ENCODE results near the gene RPL18.

Gene RPL18

GRCh38 chr19:48630296-48631063, 11.5 kb upstream of the RPL18 start:
- Mint-ChIP-seq H3K9me3 (no peaks in the 10 kb centered on the region), H3K4me1 (peaks cover 17% of the 10 kb centered on the region), H3K4me3 (no peak overlapping the region), H3K36me3 (peaks cover 9% of the 10 kb centered on the region), H3K27me3 (no peaks in the 10 kb centered on the region), H3K27ac (no peak overlapping the region)
- DNase-seq (ENCODE audit: low spot score in 2 of 2) (no peak), ATAC-seq (ENCODE audit: low read depth) (no peak)

GRCh38 chr19:48629599-48630295, 10.8 kb upstream of the RPL18 start:
- H3K27me3 Mint-ChIP-seq, result no peaks in the 10 kb centered on the region
- H3K9me3 Mint-ChIP-seq, result no peaks in the 10 kb centered on the region
- no peak overlapping the region for H3K27ac Mint-ChIP-seq
- peaks cover 16% of the 10 kb centered on the region for H3K4me1 Mint-ChIP-seq
- H3K36me3 Mint-ChIP-seq, result peaks cover 9% of the 10 kb centered on the region
- ATAC-seq (ENCODE audit: low read depth) (no peak), DNase-seq (ENCODE audit: low spot score in 2 of 2) (peak in 1 of 2 donors; percentile 17)
- no peak overlapping the region for H3K4me3 Mint-ChIP-seq

DNA sequence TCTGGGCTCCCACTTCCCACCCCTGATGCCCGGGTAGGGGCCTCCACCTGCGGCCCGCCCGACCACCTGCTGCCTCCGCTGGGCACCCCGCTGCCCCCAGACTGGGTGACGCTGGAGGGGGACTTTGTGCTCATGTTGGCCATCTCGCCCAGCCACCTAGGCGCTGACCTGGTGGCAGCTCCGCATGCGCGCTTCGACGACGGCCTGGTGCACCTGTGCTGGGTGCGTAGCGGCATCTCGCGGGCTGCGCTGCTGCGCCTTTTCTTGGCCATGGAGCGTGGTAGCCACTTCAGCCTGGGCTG, 10.3 kb upstream of the RPL18 start:
- DNase-seq (ENCODE audit: low spot score in 2 of 2) (peak in 1 of 2 donors; percentile 12), ATAC-seq (ENCODE audit: low read depth) (no peak)
- Mint-ChIP-seq H3K4me3 (no peak overlapping the region), H3K27me3 (no peaks in the 10 kb centered on the region), H3K36me3 (peaks cover 9% of the 10 kb centered on the region), H3K4me1 (peaks cover 17% of the 10 kb centered on the region), H3K9me3 (no peaks in the 10 kb centered on the region), H3K27ac (no peak overlapping the region)

DNA sequence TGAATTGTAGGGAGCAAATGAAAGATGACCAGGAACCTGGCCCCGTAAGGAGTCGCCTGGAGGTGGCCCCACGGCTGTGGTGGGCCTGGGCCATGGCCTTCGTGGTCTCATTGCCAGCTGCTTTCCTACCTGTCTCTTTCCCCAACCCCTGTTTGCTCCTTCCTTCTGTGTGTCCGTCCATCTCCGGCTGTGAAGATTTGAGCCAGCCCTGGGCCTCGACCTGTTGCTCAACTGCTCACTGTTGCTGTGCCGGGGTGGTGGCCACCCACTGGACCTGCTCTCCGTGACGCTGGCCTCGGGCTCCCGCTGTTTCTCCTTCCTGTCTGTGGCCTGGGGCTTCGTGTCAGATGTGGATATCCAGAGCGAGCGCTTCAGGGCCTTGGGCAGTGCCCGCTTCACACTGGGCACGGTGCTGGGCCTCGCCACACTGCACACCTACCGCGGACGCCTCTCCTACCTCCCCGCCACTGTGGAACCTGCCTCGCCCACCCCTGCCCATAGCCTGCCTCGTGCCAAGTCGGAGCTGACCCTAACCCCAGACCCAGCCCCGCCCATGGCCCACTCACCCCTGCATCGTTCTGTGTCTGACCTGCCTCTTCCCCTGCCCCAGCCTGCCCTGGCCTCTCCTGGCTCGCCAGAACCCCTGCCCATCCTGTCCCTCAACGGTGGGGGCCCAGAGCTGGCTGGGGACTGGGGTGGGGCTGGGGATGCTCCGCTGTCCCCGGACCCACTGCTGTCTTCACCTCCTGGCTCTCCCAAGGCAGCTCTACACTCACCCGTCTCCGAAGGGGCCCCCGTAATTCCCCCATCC, 9.7 kb upstream of the RPL18 start:
- Mint-ChIP-seq H3K9me3 (no peaks in the 10 kb centered on the region), H3K4me3 (no peak overlapping the region), H3K27ac (peak overlapping the region; percentile 78), H3K4me1 (peaks cover 20% of the 10 kb centered on the region), H3K27me3 (no peaks in the 10 kb centered on the region), H3K36me3 (peaks cover 11% of the 10 kb centered on the region)
- DNase-seq (ENCODE audit: low spot score in 2 of 2), result peak in 1 of 2 donors; percentile 17
- no peak for ATAC-seq (ENCODE audit: low read depth)

DNA sequence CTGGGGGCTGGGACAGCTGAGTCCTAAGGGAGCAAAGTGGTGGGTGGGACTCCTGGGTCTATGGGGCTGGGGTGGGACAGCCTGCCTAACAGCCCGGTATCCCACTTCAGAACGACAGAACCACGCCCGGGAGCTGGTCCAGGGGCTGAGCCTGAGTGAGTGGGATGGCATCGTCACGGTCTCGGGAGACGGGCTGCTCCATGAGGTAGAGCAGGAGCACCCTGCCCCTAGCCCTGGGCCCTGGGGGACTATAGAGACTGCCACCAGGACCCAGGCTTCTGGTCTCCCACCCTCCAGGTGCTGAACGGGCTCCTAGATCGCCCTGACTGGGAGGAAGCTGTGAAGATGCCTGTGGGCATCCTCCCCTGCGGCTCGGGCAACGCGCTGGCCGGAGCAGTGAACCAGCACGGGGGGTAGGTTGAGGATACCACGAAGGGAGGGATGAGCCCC, 8.9 kb upstream of the RPL18 start:
- no peaks in the 10 kb centered on the region for H3K9me3 Mint-ChIP-seq
- no peaks in the 10 kb centered on the region for H3K27me3 Mint-ChIP-seq
- peaks cover 23% of the 10 kb centered on the region for H3K4me1 Mint-ChIP-seq
- DNase-seq (ENCODE audit: low spot score in 2 of 2) (no peak), ATAC-seq (ENCODE audit: low read depth) (no peak)
- peaks cover 14% of the 10 kb centered on the region for H3K36me3 Mint-ChIP-seq
- H3K27ac Mint-ChIP-seq, result no peak overlapping the region
- no peak overlapping the region for H3K4me3 Mint-ChIP-seq

DNA sequence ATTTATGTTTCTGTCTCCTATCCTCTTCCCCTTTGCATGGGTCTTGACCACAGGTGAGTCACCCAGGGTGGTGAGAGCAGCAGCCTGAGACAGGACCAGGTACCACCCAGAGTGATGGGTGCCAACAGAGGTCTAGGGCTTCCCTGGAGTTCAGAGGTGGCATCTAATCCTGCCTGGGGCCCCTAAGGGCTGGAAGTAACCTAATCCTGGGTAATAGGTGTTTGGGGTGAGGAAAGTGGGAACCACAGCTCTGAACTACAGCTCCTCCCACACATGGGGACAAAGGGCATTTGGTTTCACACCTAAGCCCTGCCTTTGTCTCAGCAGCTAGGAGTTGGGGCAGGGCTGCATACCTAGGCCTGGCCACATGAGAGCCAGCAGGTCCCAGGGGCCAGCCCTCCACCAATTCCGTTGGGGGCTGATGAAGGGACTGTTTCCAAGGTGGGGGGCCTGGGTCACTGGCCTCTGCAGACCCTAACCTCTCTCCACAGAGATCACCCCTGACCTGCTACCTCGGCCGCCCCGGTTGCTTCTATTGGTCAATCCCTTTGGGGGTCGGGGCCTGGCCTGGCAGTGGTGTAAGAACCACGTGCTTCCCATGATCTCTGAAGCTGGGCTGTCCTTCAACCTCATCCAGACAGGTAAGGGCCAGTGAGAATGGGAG, 8.4 kb upstream of the RPL18 start:
- no peaks in the 10 kb centered on the region for H3K9me3 Mint-ChIP-seq
- no peaks in the 10 kb centered on the region for H3K27me3 Mint-ChIP-seq
- H3K4me1 Mint-ChIP-seq, result peaks cover 25% of the 10 kb centered on the region
- no peak overlapping the region for H3K27ac Mint-ChIP-seq
- peaks cover 16% of the 10 kb centered on the region for H3K36me3 Mint-ChIP-seq
- no peak overlapping the region for H3K4me3 Mint-ChIP-seq
- ATAC-seq (ENCODE audit: low read depth), result no peak
- DNase-seq (ENCODE audit: low spot score in 2 of 2), result peak in 1 of 2 donors; percentile 17

- peaks cover 16% of the 10 kb centered on the region for H3K36me3 Mint-ChIP-seq
- no peaks in the 10 kb centered on the region for H3K9me3 Mint-ChIP-seq
- H3K27me3 Mint-ChIP-seq, result no peaks in the 10 kb centered on the region
- no peak for ATAC-seq (ENCODE audit: low read depth)
- no peak overlapping the region for H3K27ac Mint-ChIP-seq
- no peak overlapping the region for H3K4me3 Mint-ChIP-seq
- DNase-seq (ENCODE audit: low spot score in 2 of 2), result no peak
- peaks cover 26% of the 10 kb centered on the region for H3K4me1 Mint-ChIP-seq
Measured at GRCh38 chr19:48625891-48626327, 6.9 kb upstream of the RPL18 start.

- DNase-seq (ENCODE audit: low spot score in 2 of 2) (peak in 1 of 2 donors; percentile 20), ATAC-seq (ENCODE audit: low read depth) (no peak)
- Mint-ChIP-seq H3K27ac (peak overlapping the region; percentile 73), H3K4me3 (peak overlapping the region; percentile 5), H3K9me3 (no peaks in the 10 kb centered on the region), H3K27me3 (no peaks in the 10 kb centered on the region), H3K36me3 (peaks cover 12% of the 10 kb centered on the region), H3K4me1 (peaks cover 26% of the 10 kb centered on the region)
Measured at GRCh38 chr19:48624791-48625723, 6.1 kb upstream of the RPL18 start.

- DNase-seq (ENCODE audit: low spot score in 2 of 2) (peak; percentile 81 to 92), ATAC-seq (ENCODE audit: low read depth) (peak; percentile 75)
- peak overlapping the region; percentile 73 for H3K27ac Mint-ChIP-seq
- no peaks in the 10 kb centered on the region for H3K27me3 Mint-ChIP-seq
- H3K4me3 Mint-ChIP-seq, result peak overlapping the region; percentile 87
- no peaks in the 10 kb centered on the region for H3K9me3 Mint-ChIP-seq
- peaks cover 31% of the 10 kb centered on the region for H3K4me1 Mint-ChIP-seq
- H3K36me3 Mint-ChIP-seq, result peaks cover 15% of the 10 kb centered on the region
Measured at GRCh38 chr19:48624067-48624594, 5.2 kb upstream of the RPL18 start.

DNA sequence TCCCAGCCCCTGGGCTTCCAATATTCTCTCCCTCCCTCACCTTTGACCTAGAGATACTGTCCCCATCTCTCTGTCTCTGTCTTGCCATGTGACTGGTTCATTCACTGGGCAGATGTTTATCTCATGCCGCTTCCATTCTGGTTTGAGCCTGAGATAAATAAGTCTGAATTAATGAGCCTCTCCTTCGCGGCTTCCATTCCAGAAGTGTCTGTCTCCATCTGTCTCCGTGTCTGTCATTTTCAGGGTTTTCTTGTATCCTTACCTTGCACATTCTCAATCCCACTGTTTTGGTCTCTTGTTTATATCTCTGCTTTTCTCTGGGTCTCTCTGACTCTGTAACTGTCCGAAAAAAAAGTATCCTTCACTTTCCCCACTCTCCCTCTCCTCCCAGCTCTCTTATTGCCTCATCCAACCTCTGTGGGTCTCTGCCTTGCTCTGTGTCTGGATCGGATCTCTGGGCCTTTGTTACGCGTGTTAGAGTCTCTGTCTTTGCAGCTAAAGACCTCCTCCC, 4.6 kb upstream of the RPL18 start:
- Mint-ChIP-seq H3K4me3 (peak overlapping the region; percentile 87), H3K36me3 (peaks cover 13% of the 10 kb centered on the region), H3K27me3 (no peaks in the 10 kb centered on the region)

DNA sequence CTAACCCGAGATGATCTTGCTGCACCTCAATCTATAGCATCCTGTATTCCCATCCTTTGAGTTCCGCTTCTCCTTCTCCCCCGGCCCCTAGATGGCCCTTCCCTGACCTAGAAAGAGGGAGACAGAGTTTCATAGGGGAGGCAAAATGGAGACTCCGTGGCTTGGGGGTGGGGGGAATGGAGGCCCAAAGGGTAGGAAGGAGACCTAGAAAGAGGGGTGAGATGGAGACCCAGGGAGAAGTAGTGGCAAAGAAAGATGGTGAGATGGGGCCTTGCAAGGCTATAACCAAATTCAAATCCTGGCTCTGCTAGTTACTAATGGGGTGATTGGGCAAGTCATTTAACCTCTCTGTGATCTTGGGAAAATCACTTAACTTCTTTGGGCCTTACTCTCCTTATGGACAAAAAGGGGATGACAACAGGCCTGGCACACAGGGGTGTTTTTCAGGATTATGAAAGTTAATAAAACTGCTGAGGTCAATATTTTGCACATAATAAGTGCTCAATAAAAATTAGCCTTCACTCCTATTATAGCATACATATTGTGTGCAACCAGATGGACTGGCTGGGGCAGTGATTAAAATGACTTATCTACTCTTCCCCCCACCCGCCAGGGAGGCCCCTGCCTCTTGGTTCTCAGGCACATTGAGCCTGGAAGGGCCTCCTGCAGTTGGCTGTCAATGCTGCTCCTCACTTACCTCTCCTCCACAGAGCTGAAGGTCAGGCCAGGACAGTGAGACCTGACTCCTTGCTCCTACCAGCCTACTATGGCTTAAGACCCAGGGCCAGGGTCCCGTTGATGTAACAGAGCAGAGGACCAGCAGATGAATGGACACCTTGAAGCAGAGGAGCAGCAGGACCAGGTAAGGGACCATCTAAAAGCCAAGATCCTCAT, 961 bp upstream of the RPL18 start:
- Mint-ChIP-seq H3K36me3 (peaks cover 22% of the 10 kb centered on the region), H3K4me1 (peaks cover 37% of the 10 kb centered on the region), H3K4me3 (peak overlapping the region; percentile 98)

More for the DNA sequence above, 4.6 kb upstream of the RPL18 start:
- ATAC-seq (ENCODE audit: low read depth) (no peak), DNase-seq (ENCODE audit: low spot score in 2 of 2) (no peak)
- Mint-ChIP-seq H3K27ac (peak overlapping the region; percentile 73), H3K9me3 (no peaks in the 10 kb centered on the region), H3K4me1 (peaks cover 31% of the 10 kb centered on the region)

More for the DNA sequence above, 961 bp upstream of the RPL18 start:
- ATAC-seq (ENCODE audit: low read depth) (no peak), DNase-seq (ENCODE audit: low spot score in 2 of 2) (no peak)
- peak overlapping the region; percentile 95 for H3K27ac Mint-ChIP-seq
- H3K27me3 Mint-ChIP-seq, result no peaks in the 10 kb centered on the region
- H3K9me3 Mint-ChIP-seq, result no peaks in the 10 kb centered on the region

All from memory B cell (primary cell).